IPS DF 6.9 (cell line): ENCODE measurements around the gene PTPRN2.

Source experiments
- DNase-seq: peaks from one replicate; pipeline ENCODE4 v3.0.0-alpha.2; 2013; ENCODE audit warnings: low read depth, low spot score
- H3K27ac ChIP-seq: one replicate; pipeline ENCODE4 v1.5.1; 2013; ENCODE audit warnings: low read length, control low read depth
- H3K27me3 ChIP-seq: 2 replicates; pipeline ENCODE4 v1.6.1; 2013; ENCODE audit warnings: mild to moderate bottlenecking, low read length; ENCODE audit not compliant: control insufficient read depth, insufficient read depth
- H3K36me3 ChIP-seq: 2 replicates; pipeline ENCODE4 v1.6.1; 2013; ENCODE audit warnings: low read length; ENCODE audit not compliant: control insufficient read depth, insufficient read depth
- H3K4me1 ChIP-seq: 2 replicates; pipeline ENCODE4 v1.6.1; 2013; ENCODE audit warnings: low read length; ENCODE audit not compliant: control insufficient read depth, insufficient read depth
- H3K4me3 ChIP-seq: 2 replicates; pipeline ENCODE4 v1.5.1; 2013; ENCODE audit warnings: mild to moderate bottlenecking, low read length
- H3K9me3 ChIP-seq: 2 replicates; pipeline ENCODE4 v1.6.1; 2013; ENCODE audit warnings: low read length, inconsistent platforms; ENCODE audit not compliant: control insufficient read depth, insufficient read depth
- WGBS: extraction: QIAGEN DNeasy Blood & Tissue Kit; methylation state at CpG from one replicate; pipeline ENCODE4 v1.1.7; 2013; ENCODE audit warnings: mixed read lengths, missing lambda C conversion rate; ENCODE audit not compliant: insufficient read length, insufficient coverage; 5-methylcytosine and 5-hydroxymethylcytosine counted together

The PTPRN2 gene

GRCh38 chr7:158446281-158446680, 141.3 kb downstream of the PTPRN2 start:
- Histone ChIP-seq H3K4me1 (no peaks in the 10 kb centered on the region; the same call in 1 of the 2 replicates), H3K27ac (no peak overlapping the region), H3K27me3 (no peaks in the 10 kb centered on the region), H3K9me3 (peaks cover 29% of the 10 kb centered on the region), H3K36me3 (no peaks in the 10 kb centered on the region; the same call in 1 of the 2 replicates), H3K4me3 (no peak overlapping the region)
- DNase-seq = no peak
- no CpG with 5 or more reads among the region's 13 CpGs for WGBS

GRCh38 chr7:158445421-158446175, 142.0 kb downstream of the PTPRN2 start:
- H3K4me3 ChIP-seq = no peak overlapping the region
- no peak overlapping the region for H3K27ac ChIP-seq
- H3K9me3 ChIP-seq = peaks cover 28% of the 10 kb centered on the region
- no peaks in the 10 kb centered on the region; the same call in 1 of the 2 replicates for H3K36me3 ChIP-seq
- no peaks in the 10 kb centered on the region for H3K27me3 ChIP-seq
- no peaks in the 10 kb centered on the region; the same call in 1 of the 2 replicates for H3K4me1 ChIP-seq
- no peak for DNase-seq
- no CpG with 5 or more reads among the region's 30 CpGs for WGBS

GRCh38 chr7:158444501-158445420, 142.9 kb downstream of the PTPRN2 start:
- no peaks in the 10 kb centered on the region; the same call in 1 of the 2 replicates for H3K4me1 ChIP-seq
- no peak for DNase-seq
- peaks cover 30% of the 10 kb centered on the region for H3K9me3 ChIP-seq
- H3K27me3 ChIP-seq = no peaks in the 10 kb centered on the region
- H3K36me3 ChIP-seq = no peaks in the 10 kb centered on the region; the same call in 1 of the 2 replicates
- no peak overlapping the region for H3K4me3 ChIP-seq
- H3K27ac ChIP-seq = no peak overlapping the region
- no CpG with 5 or more reads among the region's 25 CpGs for WGBS

- Histone ChIP-seq H3K27ac (no peak overlapping the region), H3K9me3 (peaks cover 25% of the 10 kb centered on the region), H3K4me1 (no peaks in the 10 kb centered on the region), H3K27me3 (no peaks in the 10 kb centered on the region), H3K4me3 (no peak overlapping the region; the same call in 1 of the 2 replicates), H3K36me3 (no peaks in the 10 kb centered on the region; the same call in 1 of the 2 replicates)
- WGBS = no CpG with 5 or more reads among the region's 19 CpGs
- no peak for DNase-seq
These were observed 143.7 kb downstream of the PTPRN2 start for GRCh38 chr7:158443688-158444483.

GRCh38 chr7:158443014-158443687, 144.5 kb downstream of the PTPRN2 start:
- H3K27me3 ChIP-seq = no peaks in the 10 kb centered on the region
- no peaks in the 10 kb centered on the region for H3K4me1 ChIP-seq
- no peak overlapping the region for H3K27ac ChIP-seq
- no CpG with 5 or more reads among the region's 28 CpGs for WGBS
- H3K4me3 ChIP-seq = no peak overlapping the region
- DNase-seq = no peak
- no peaks in the 10 kb centered on the region; the same call in 1 of the 2 replicates for H3K36me3 ChIP-seq
- peaks cover 23% of the 10 kb centered on the region for H3K9me3 ChIP-seq

- no peaks in the 10 kb centered on the region for H3K36me3 ChIP-seq
- no peak overlapping the region for H3K27ac ChIP-seq
- no peak overlapping the region for H3K4me3 ChIP-seq
- no peaks in the 10 kb centered on the region for H3K27me3 ChIP-seq
- peaks cover 19% of the 10 kb centered on the region for H3K9me3 ChIP-seq
- H3K4me1 ChIP-seq = no peaks in the 10 kb centered on the region
- no peak for DNase-seq
- no CpG with 5 or more reads among the region's 4 CpGs for WGBS
These were observed 145.4 kb downstream of the PTPRN2 start for GRCh38 chr7:158442260-158442659.

- no peaks in the 10 kb centered on the region for H3K4me1 ChIP-seq
These were observed 148.6 kb downstream of the PTPRN2 start for GRCh38 chr7:158439035-158439434.

GRCh38 chr7:158432369-158433341, 155.0 kb downstream of the PTPRN2 start:
- Histone ChIP-seq H3K4me3 (no peak overlapping the region), H3K36me3 (no peaks in the 10 kb centered on the region), H3K27ac (no peak overlapping the region), H3K4me1 (no peaks in the 10 kb centered on the region), H3K27me3 (no peaks in the 10 kb centered on the region), H3K9me3 (peaks cover 18% of the 10 kb centered on the region)
- DNase-seq = no peak
- no CpG with 5 or more reads among the region's 17 CpGs for WGBS

More at GRCh38 chr7:158439035-158439434, 148.6 kb downstream of the PTPRN2 start:
- peaks cover 10% of the 10 kb centered on the region for H3K9me3 ChIP-seq
- WGBS = no CpG with 5 or more reads among the region's 8 CpGs
- DNase-seq = no peak
- H3K27me3 ChIP-seq = no peaks in the 10 kb centered on the region
- H3K4me3 ChIP-seq = no peak overlapping the region
- H3K36me3 ChIP-seq = no peaks in the 10 kb centered on the region
- H3K27ac ChIP-seq = no peak overlapping the region

- H3K27me3 ChIP-seq = no peaks in the 10 kb centered on the region
These were observed 155.7 kb downstream of the PTPRN2 start for GRCh38 chr7:158431941-158432347.

More at GRCh38 chr7:158431941-158432347, 155.7 kb downstream of the PTPRN2 start:
- DNase-seq = no peak
- Histone ChIP-seq H3K4me3 (no peak overlapping the region), H3K9me3 (peaks cover 18% of the 10 kb centered on the region), H3K4me1 (no peaks in the 10 kb centered on the region), H3K36me3 (no peaks in the 10 kb centered on the region), H3K27ac (no peak overlapping the region)
- WGBS = no CpG with 5 or more reads among the region's 14 CpGs
